Osteoblast (primary cell): ENCODE results near the gene KIAA0319L. TPM values are rescaled to one million over a fixed set of nuclear protein-coding genes. Genes with fewer than 3 reads are reported as not detected.

Experiments
- DNase-seq: peaks from one replicate; pipeline ENCODE4 v3.0.0; 2011; ENCODE audit warnings: low spot score, mixed read lengths; ENCODE audit not compliant: insufficient read length; ENCODE audit errors: missing footprints
- H2AFZ ChIP-seq: 2 replicates; pipeline ENCODE4 v1.6.0; 2011; ENCODE audit warnings: mild to moderate bottlenecking, low read length
- H3K27ac ChIP-seq: 2 replicates; pipeline ENCODE4 v1.5.1; 2011; ENCODE audit warnings: mild to moderate bottlenecking, low read depth, low read length, moderate library complexity
- H3K27me3 ChIP-seq: 2 replicates; pipeline ENCODE4 v1.6.0; 2012; ENCODE audit warnings: mild to moderate bottlenecking, control low read depth, inconsistent platforms, low read length, moderate library complexity; ENCODE audit not compliant: insufficient read depth
- H3K36me3 ChIP-seq: 2 replicates; pipeline ENCODE4 v1.5.1; 2011; ENCODE audit warnings: mild to moderate bottlenecking, low read length, control low read depth, moderate library complexity; ENCODE audit not compliant: insufficient read depth
- H3K4me1 ChIP-seq: 2 replicates; pipeline ENCODE4 v1.5.1; 2011; ENCODE audit warnings: mild to moderate bottlenecking, low read length, control low read depth, moderate library complexity; ENCODE audit not compliant: insufficient read depth
- H3K4me2 ChIP-seq: 2 replicates; pipeline ENCODE4 v1.6.0; 2011; ENCODE audit warnings: mild to moderate bottlenecking, low read length; ENCODE audit not compliant: insufficient read depth
- H3K4me3 ChIP-seq: fragments of 200-600 bp; sonication (generic); 3 replicates; pipeline ENCODE4 v1.5.1; 2012; ENCODE audit warnings: mild to moderate bottlenecking, low read length, inconsistent platforms; ENCODE audit not compliant: insufficient read depth
- H3K79me2 ChIP-seq: 2 replicates; pipeline ENCODE4 v1.6.0; 2012; ENCODE audit warnings: mild to moderate bottlenecking, low read length, control low read depth, inconsistent platforms; ENCODE audit not compliant: insufficient read depth
- H3K9me3 ChIP-seq: 2 replicates; pipeline ENCODE4 v1.5.1; 2011; ENCODE audit warnings: low read depth, low read length, control low read depth
- H4K20me1 ChIP-seq: 2 replicates; pipeline ENCODE4 v1.6.0; 2012; ENCODE audit warnings: mild to moderate bottlenecking, low read length, control low read depth; ENCODE audit not compliant: insufficient read depth
- CTCF ChIP-seq: IDR thresholded peaks from 2 replicates; pipeline ENCODE4 v1.5.1; 2011; ENCODE audit warnings: mild to moderate bottlenecking, low read depth, low read length, moderate library complexity; ENCODE audit errors: extremely low read depth
- total RNA-seq: library from RNA; depleted of rRNA; stranded (reverse); fragments of >200 nt; gene quantifications from 2 replicates; pipeline ENCODE4 v1.2.3, GENCODE V29; 2012

KIAA0319L gene
- total RNA-seq, 1 donor = 44.9 TPM

GRCh38 chr1:35539824-35540261 lies 17.4 kb downstream of the KIAA0319L start:
- no peaks in the 10 kb centered on the region for H3K9me3 ChIP-seq
- H2AFZ ChIP-seq = no peak overlapping the region
- peak; percentile 77 for DNase-seq
- no peak for TF ChIP-seq CTCF
- H3K4me2 ChIP-seq = peak overlapping the region; percentile 69
- peak overlapping the region; percentile 83 for H3K27ac ChIP-seq
- peaks cover 62% of the 10 kb centered on the region for H3K79me2 ChIP-seq
- peak overlapping the region; percentile 4 for H3K4me3 ChIP-seq
- peaks cover 4% of the 10 kb centered on the region for H3K36me3 ChIP-seq
- H3K27me3 ChIP-seq = no peaks in the 10 kb centered on the region
- peaks cover 48% of the 10 kb centered on the region for H3K4me1 ChIP-seq
- H4K20me1 ChIP-seq = peaks cover 25% of the 10 kb centered on the region

GRCh38 chr1:35539073-35539823 lies 18.0 kb downstream of the KIAA0319L start:
- H3K79me2 ChIP-seq = peaks cover 59% of the 10 kb centered on the region
- peaks cover 4% of the 10 kb centered on the region for H3K36me3 ChIP-seq
- no peak overlapping the region for H2AFZ ChIP-seq
- DNase-seq = no peak
- peaks cover 25% of the 10 kb centered on the region for H4K20me1 ChIP-seq
- peak overlapping the region; percentile 83 for H3K27ac ChIP-seq
- H3K4me1 ChIP-seq = peaks cover 48% of the 10 kb centered on the region
- TF ChIP-seq CTCF = no peak
- no peaks in the 10 kb centered on the region for H3K9me3 ChIP-seq
- peak overlapping the region; percentile 4 for H3K4me3 ChIP-seq
- no peaks in the 10 kb centered on the region for H3K27me3 ChIP-seq
- peak overlapping the region; percentile 69 for H3K4me2 ChIP-seq

GRCh38 chr1:35537806-35538205 lies 19.4 kb downstream of the KIAA0319L start:
- Histone ChIP-seq H3K4me2 (no peak overlapping the region), H4K20me1 (peaks cover 21% of the 10 kb centered on the region), H3K27me3 (no peaks in the 10 kb centered on the region), H3K27ac (no peak overlapping the region), H2AFZ (no peak overlapping the region), H3K9me3 (no peaks in the 10 kb centered on the region), H3K79me2 (peaks cover 49% of the 10 kb centered on the region), H3K36me3 (peaks cover 4% of the 10 kb centered on the region), H3K4me3 (no peak overlapping the region), H3K4me1 (peaks cover 49% of the 10 kb centered on the region)
- TF ChIP-seq CTCF = no peak
- DNase-seq = no peak

- H3K36me3 ChIP-seq = peaks cover 2% of the 10 kb centered on the region
- no peak overlapping the region for H2AFZ ChIP-seq
- H3K4me2 ChIP-seq = no peak overlapping the region
- H3K27me3 ChIP-seq = no peaks in the 10 kb centered on the region
- H3K9me3 ChIP-seq = no peaks in the 10 kb centered on the region
- peaks cover 21% of the 10 kb centered on the region for H4K20me1 ChIP-seq
- peaks cover 40% of the 10 kb centered on the region for H3K79me2 ChIP-seq
- H3K27ac ChIP-seq = no peak overlapping the region
- H3K4me1 ChIP-seq = peaks cover 53% of the 10 kb centered on the region
- no peak for DNase-seq
- no peak for TF ChIP-seq CTCF
- H3K4me3 ChIP-seq = no peak overlapping the region
These were observed 20.5 kb downstream of the KIAA0319L start for GRCh38 chr1:35536556-35537162.
